Right forelimb (tissue), 1 donor: ENCODE results near the gene AOPEP.
"Not testable (repeated sequence)": the region's sequence is repeated elsewhere in the genome, so short reads cannot be mapped to it uniquely, and the experiment has no call there.

ENCODE experiments used
- DNase-seq: peaks from one replicate; pipeline ENCODE4 v3.0.0-alpha.2; 2018

Gene AOPEP

GRCh38 chr9:95003689-95004410, 277.4 kb downstream of the AOPEP start:
- peak; percentile 74 for DNase-seq

- peak; percentile 72 for DNase-seq
These were observed 278.1 kb downstream of the AOPEP start for GRCh38 chr9:95004411-95005277.

- DNase-seq, result no peak
These were observed 279.0 kb downstream of the AOPEP start for GRCh38 chr9:95005278-95006143.

GRCh38 chr9:95007226-95007869, 280.8 kb downstream of the AOPEP start:
- no peak for DNase-seq

GRCh38 chr9:95008151-95008771, 281.8 kb downstream of the AOPEP start:
- no peak for DNase-seq

- no peak for DNase-seq
These were observed 283.0 kb downstream of the AOPEP start for GRCh38 chr9:95009459-95009858.

GRCh38 chr9:95010431-95010838, 283.9 kb downstream of the AOPEP start:
- no peak for DNase-seq

GRCh38 chr9:95012035-95012708, 285.7 kb downstream of the AOPEP start:
- DNase-seq, result no peak

- DNase-seq, result no peak
These were observed 286.4 kb downstream of the AOPEP start for GRCh38 chr9:95012902-95013301.

- no peak for DNase-seq
These were observed 288.4 kb downstream of the AOPEP start for GRCh38 chr9:95014917-95015316.

GRCh38 chr9:95015569-95015968, 289.1 kb downstream of the AOPEP start:
- no peak for DNase-seq

GRCh38 chr9:95017062-95017461, 290.6 kb downstream of the AOPEP start:
- DNase-seq, result no peak

GRCh38 chr9:95017661-95018060, 291.2 kb downstream of the AOPEP start:
- DNase-seq, result no peak

GRCh38 chr9:95018099-95018936, 291.8 kb downstream of the AOPEP start:
- no peak for DNase-seq

- not testable (repeated sequence) for DNase-seq
These were observed 294.1 kb downstream of the AOPEP start for GRCh38 chr9:95020644-95021043.

- no peak for DNase-seq
These were observed 294.8 kb downstream of the AOPEP start for GRCh38 chr9:95021166-95021886.

GRCh38 chr9:95022657-95023056, 296.2 kb downstream of the AOPEP start:
- no peak for DNase-seq

GRCh38 chr9:95023217-95024003, 296.9 kb downstream of the AOPEP start:
- no peak for DNase-seq

GRCh38 chr9:95024097-95024671, 297.7 kb downstream of the AOPEP start:
- DNase-seq, result no peak
